Caco-2 (cell line): ENCODE measurements around the gene ARHGAP18. TPM values are rescaled to one million over a fixed set of nuclear protein-coding genes. Genes with fewer than 3 reads are reported as not detected.

ENCODE experiments used
- BruUV-seq: library from RNA; stranded (reverse); fragments of 400-500 nt; replicated peaks from 2 replicates; lab custom pipeline; 2021; lab: Mats Ljungman, UMichigan
- CTCF ChIA-PET: fragments of 300-600 bp; sonication (Branson Sonifier 250); formaldehyde crosslinking; loops from one replicate; lab custom pipeline; 2022; ENCODE audit warnings: antibody characterized with exemption; lab: Charles Lee
- POLR2A ChIA-PET: fragments of 300-600 bp; sonication (Branson Sonifier 250); formaldehyde crosslinking; loops from one replicate; lab custom pipeline; 2022; ENCODE audit warnings: antibody characterized with exemption; lab: Charles Lee
- DNase-seq, 2 experiments: peaks; one replicate each; pipeline versions ENCODE4 v3.0.0 to v3.0.0-alpha.2; 2020 to 2022
- H3K27me3 ChIP-seq: replicated peaks from 2 replicates; pipeline ENCODE4 v1.6.0; 2011; ENCODE audit warnings: low read length; ENCODE audit not compliant: control insufficient read depth, insufficient read depth
- H3K36me3 ChIP-seq: 2 replicates; pipeline ENCODE4 v1.5.1; 2011; ENCODE audit warnings: low read length; ENCODE audit not compliant: control insufficient read depth, insufficient read depth
- H3K4me1 ChIP-seq: fragments of 250-450 bp; sonication (Bioruptor Pico); 2 replicates; pipeline ENCODE4 v1.5.1; 2020; ENCODE audit warnings: mild to moderate bottlenecking
- H3K4me3 ChIP-seq: 2 replicates; pipeline ENCODE4 v1.5.1; 2011; ENCODE audit warnings: low read depth, mild to moderate bottlenecking, control low read depth, low read length
- H3K9me3 ChIP-seq: fragments of 250-450 bp; sonication (Bioruptor Pico); 2 replicates; pipeline ENCODE4 v1.5.1; 2020; ENCODE audit warnings: mild to moderate bottlenecking, moderate library complexity
- H3K27ac Mint-ChIP-seq: one replicate; pipeline ENCODE4 v1.8.0; 2022; ENCODE audit warnings: mixed read lengths; ENCODE audit not compliant: unreplicated experiment
- H3K27me3 Mint-ChIP-seq: one replicate; pipeline ENCODE4 v1.8.0; 2022; ENCODE audit warnings: mixed read lengths; ENCODE audit not compliant: insufficient read depth, unreplicated experiment
- H3K36me3 Mint-ChIP-seq: one replicate; pipeline ENCODE4 v1.8.0; 2022; ENCODE audit warnings: mild to moderate bottlenecking, mixed read lengths; ENCODE audit not compliant: insufficient read depth, unreplicated experiment
- H3K4me1 Mint-ChIP-seq: one replicate; pipeline ENCODE4 v1.8.0; 2022; ENCODE audit warnings: low read depth, mixed read lengths; ENCODE audit not compliant: unreplicated experiment
- H3K4me3 Mint-ChIP-seq: one replicate; pipeline ENCODE4 v1.8.0; 2022; ENCODE audit warnings: mild to moderate bottlenecking, moderate library complexity, mixed read lengths; ENCODE audit not compliant: unreplicated experiment
- H3K9me3 Mint-ChIP-seq: one replicate; pipeline ENCODE4 v1.8.0; 2022; ENCODE audit warnings: mixed read lengths; ENCODE audit not compliant: unreplicated experiment
- intact Hi-C: fragments of 100-400 bp; cut with micrococcal nuclease; formaldehyde crosslinking; loops from one replicate; pipeline ENCODE4 v1.10.0; 2022; ENCODE audit not compliant: unreplicated experiment
- total RNA-seq: library from RNA; stranded (reverse); gene quantifications from 2 replicates; pipeline ENCODE4 v1.2.3, GENCODE V29; 2022
- TF ChIP-seq, protein P1 (sequence below), 2 experiments: fragments of 200-600 bp in 1 of 2; IDR thresholded peaks; 1 replicate in 1 of 2; 2 replicates in 1 of 2; pipeline versions ENCODE4 v1.5.1 to v1.8.0; 2011 to 2022; ENCODE audit warnings: antibody characterized with exemption in 1 of 2, control low read depth in 1 of 2, inconsistent platforms in 1 of 2, low read depth in 1 of 2, low read length in 1 of 2, mild to moderate bottlenecking in 1 of 2, moderate library complexity in 1 of 2; ENCODE audit not compliant: insufficient read depth in 1 of 2, severe bottlenecking in 1 of 2, unreplicated experiment in 1 of 2

Gene ARHGAP18
- total RNA-seq, 1 experiment from 2014 or later = 15.0 TPM

DNA sequence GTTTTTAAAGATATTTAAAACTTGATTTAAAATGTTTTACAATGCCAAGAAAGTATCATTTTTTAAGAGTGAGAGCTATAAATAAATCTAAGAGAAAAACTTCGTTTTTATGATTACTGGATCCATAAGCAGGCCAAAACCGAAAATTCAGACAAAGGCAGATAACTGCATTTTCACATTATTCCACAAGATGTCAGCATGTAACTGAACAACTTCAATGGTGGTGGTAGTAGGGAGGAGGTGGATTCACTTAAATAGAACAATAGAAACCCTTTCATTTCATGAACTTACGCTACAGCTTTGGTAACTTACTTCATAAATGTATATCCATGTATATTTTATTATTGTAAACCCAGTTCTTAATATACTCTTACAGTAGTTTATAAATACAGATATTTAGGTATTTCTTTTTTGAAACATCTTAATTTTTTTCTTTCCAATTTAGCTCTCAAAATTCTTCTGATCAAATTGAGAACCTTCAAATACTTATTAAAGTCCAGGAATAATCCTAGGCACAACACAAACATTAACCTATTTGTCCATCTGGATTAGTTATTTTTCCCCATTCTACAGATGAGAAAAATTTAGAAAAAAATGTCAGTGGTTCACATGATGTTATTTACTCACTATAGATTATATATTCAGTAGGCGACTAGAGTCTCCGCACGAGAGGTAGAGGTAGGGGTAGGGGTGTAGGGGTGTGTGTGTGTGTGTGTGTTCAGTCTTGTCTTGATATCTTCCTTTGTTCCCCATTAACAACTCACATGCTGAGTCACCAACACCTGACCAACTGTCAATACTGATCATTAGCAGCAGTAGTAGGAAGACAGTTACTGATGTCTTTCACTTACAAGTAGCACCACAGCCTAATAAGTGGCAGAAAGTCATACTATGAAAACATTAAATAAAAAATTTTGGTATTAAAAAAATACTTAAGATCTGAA, 111.5 kb downstream of the ARHGAP18 start:
- H3K4me3 ChIP-seq = no peak overlapping the region
- peaks cover 6% of the 10 kb centered on the region for H3K4me1 ChIP-seq
- peaks cover 1% of the 10 kb centered on the region; the same call in 1 of the 2 replicates for H3K36me3 ChIP-seq
- no TSS peak for BruUV-seq
- Mint-ChIP-seq H3K9me3 (no peaks in the 10 kb centered on the region), H3K36me3 (no peaks in the 10 kb centered on the region), H3K4me3 (no peak overlapping the region), H3K27ac (no peak overlapping the region), H3K4me1 (no peaks in the 10 kb centered on the region), H3K27me3 (no peaks in the 10 kb centered on the region)
- H3K27me3 ChIP-seq = no peaks in the 10 kb centered on the region
- POLR2A ChIA-PET = no interaction called here
- peak in 1 of 2 experiments; percentile 60 for DNase-seq
- TF ChIP-seq, protein P1, sequence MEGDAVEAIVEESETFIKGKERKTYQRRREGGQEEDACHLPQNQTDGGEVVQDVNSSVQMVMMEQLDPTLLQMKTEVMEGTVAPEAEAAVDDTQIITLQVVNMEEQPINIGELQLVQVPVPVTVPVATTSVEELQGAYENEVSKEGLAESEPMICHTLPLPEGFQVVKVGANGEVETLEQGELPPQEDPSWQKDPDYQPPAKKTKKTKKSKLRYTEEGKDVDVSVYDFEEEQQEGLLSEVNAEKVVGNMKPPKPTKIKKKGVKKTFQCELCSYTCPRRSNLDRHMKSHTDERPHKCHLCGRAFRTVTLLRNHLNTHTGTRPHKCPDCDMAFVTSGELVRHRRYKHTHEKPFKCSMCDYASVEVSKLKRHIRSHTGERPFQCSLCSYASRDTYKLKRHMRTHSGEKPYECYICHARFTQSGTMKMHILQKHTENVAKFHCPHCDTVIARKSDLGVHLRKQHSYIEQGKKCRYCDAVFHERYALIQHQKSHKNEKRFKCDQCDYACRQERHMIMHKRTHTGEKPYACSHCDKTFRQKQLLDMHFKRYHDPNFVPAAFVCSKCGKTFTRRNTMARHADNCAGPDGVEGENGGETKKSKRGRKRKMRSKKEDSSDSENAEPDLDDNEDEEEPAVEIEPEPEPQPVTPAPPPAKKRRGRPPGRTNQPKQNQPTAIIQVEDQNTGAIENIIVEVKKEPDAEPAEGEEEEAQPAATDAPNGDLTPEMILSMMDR (IDR thresholded peaks at IDR 0.05; ENCODE audit: insufficient read depth in 1 of 2, low read depth in 1 of 2, low read length in 1 of 2, severe bottlenecking in 1 of 2, unreplicated experiment in 1 of 2) = peak; percentile 61
- intact Hi-C loops = loop anchor here (1.0 kb wide), 6 partner anchors 69 to 423 kb away; no protein-coding TSS in a partner anchor
- CTCF ChIA-PET = interaction anchor here (0.7 to 2.1 kb wide), 2 partner anchors 132 to 340 kb away, joined by 3 to 12 read pairs; no protein-coding TSS in a partner anchor
- no peaks in the 10 kb centered on the region for H3K9me3 ChIP-seq

DNA sequence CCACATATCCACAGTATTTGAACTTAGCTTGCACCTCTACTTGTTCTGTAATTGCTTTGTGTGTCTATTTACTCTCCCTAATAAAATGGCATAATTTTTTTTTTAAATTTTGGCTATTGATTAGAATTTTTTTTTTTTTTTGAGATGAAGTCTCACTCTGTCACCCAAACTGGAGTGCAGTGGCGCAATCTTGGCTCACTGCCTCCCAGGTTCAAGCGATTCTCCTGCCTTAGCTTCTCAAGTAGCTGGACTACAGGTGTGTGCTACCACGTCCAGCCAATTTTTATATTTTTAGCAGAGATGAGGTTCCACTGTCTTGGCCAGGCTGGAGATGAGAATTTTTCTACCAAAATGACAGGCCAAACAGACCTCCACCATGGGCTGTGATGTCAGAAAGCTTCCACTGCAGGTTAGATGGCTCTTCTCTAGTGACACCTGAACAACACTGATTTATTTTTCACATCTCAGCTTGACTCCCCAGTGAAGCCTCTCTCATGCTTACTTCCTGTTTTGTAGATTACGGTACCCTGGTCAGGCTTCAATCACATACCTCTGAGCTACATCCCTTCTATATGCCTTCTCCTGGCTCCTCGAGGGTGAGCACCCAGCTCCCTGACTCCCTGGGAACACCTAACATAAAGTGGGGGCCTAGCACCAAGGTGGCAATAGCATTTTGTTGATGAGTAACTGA, 112.8 kb downstream of the ARHGAP18 start:
- intact Hi-C loops = no loop called here
- POLR2A ChIA-PET = no interaction called here

More for the DNA sequence above, 112.8 kb downstream of the ARHGAP18 start:
- no peaks in the 10 kb centered on the region for H3K27me3 Mint-ChIP-seq
- H3K36me3 Mint-ChIP-seq = no peaks in the 10 kb centered on the region
- CTCF ChIA-PET = interaction anchor here (0.6 to 2.1 kb wide), 5 partner anchors 98 to 153 kb away, joined by 3 to 12 read pairs (median 4); partner anchors contain the start of gene ARHGAP18
- no peak overlapping the region for H3K4me3 ChIP-seq
- BruUV-seq = no TSS peak
- peaks cover 2% of the 10 kb centered on the region; the same call in 1 of the 2 replicates for H3K36me3 ChIP-seq
- DNase-seq = no peak
- H3K9me3 Mint-ChIP-seq = no peaks in the 10 kb centered on the region
- H3K4me3 Mint-ChIP-seq = no peak overlapping the region
- peaks cover 12% of the 10 kb centered on the region for H3K4me1 ChIP-seq
- H3K4me1 Mint-ChIP-seq = no peaks in the 10 kb centered on the region
- H3K27me3 ChIP-seq = no peaks in the 10 kb centered on the region
- TF ChIP-seq, protein P1 (IDR thresholded peaks at IDR 0.05; ENCODE audit: insufficient read depth in 1 of 2, low read depth in 1 of 2, low read length in 1 of 2, severe bottlenecking in 1 of 2, unreplicated experiment in 1 of 2) = no peak
- no peaks in the 10 kb centered on the region for H3K9me3 ChIP-seq
- no peak overlapping the region for H3K27ac Mint-ChIP-seq
